SU-DHL-6 (cell line): ENCODE measurements around the gene POLE.

Source experiments
- H2AFZ ChIP-seq: fragments of 200-600 bp; sonication (generic); 2 replicates; pipeline ENCODE4 v1.6.1; 2014; ENCODE audit warnings: low read depth, mild to moderate bottlenecking, moderate library complexity, mixed read lengths, antibody characterized with exemption, low read length; ENCODE audit not compliant: severe bottlenecking
- H3F3A ChIP-seq: fragments of 200-600 bp; shearing (Covaris generic); 2 replicates; pipeline ENCODE4 v1.6.0; 2016; ENCODE audit warnings: antibody characterized with exemption, mild to moderate bottlenecking; ENCODE audit not compliant: insufficient read depth
- H3K27ac ChIP-seq: fragments of 200-600 bp; sonication (generic); 2 replicates; pipeline ENCODE4 v1.5.1; 2016; ENCODE audit warnings: low read depth, mild to moderate bottlenecking, low read length, moderate library complexity, mixed read lengths
- H3K27me3 ChIP-seq: fragments of 200-600 bp; sonication (generic), shearing (Covaris generic); 2 replicates; pipeline ENCODE4 v1.6.0; 2014; ENCODE audit warnings: mild to moderate bottlenecking, low read length
- H3K36me3 ChIP-seq: fragments of 200-600 bp; sonication (generic); 2 replicates; pipeline ENCODE4 v1.6.1; 2014; ENCODE audit warnings: mild to moderate bottlenecking, low read length, mixed read lengths
- H3K4me2 ChIP-seq: fragments of 300-600, 200-600 bp; shearing (Covaris generic), sonication (generic); 2 replicates; pipeline ENCODE4 v1.6.0; 2014; ENCODE audit warnings: low read length, low read depth, mild to moderate bottlenecking; ENCODE audit not compliant: poor library complexity, severe bottlenecking
- H3K4me3 ChIP-seq: fragments of 200-600 bp; sonication (generic); 2 replicates; pipeline ENCODE4 v1.5.1; 2014; ENCODE audit warnings: antibody characterized with exemption, low read length, mild to moderate bottlenecking, mixed read lengths; ENCODE audit not compliant: insufficient read depth, poor library complexity, severe bottlenecking
- H3K79me2 ChIP-seq: fragments of 200-600 bp; sonication (generic); 2 replicates; pipeline ENCODE4 v1.6.1; 2014; ENCODE audit warnings: mild to moderate bottlenecking, low read length, moderate library complexity; ENCODE audit not compliant: insufficient read depth
- H3K9ac ChIP-seq: fragments of 200-600 bp; sonication (generic); 2 replicates; pipeline ENCODE4 v1.7.0; 2014; ENCODE audit warnings: mild to moderate bottlenecking, low read length
- H3K9me2 ChIP-seq: fragments of 200-600 bp; sonication (generic); replicated peaks from 2 replicates; pipeline ENCODE4 v1.6.1; 2014; ENCODE audit warnings: low read length; ENCODE audit not compliant: insufficient read depth
- H3K9me3 ChIP-seq: fragments of 200-600 bp; sonication (generic); 2 replicates; pipeline ENCODE4 v1.6.1; 2014; ENCODE audit warnings: low read length, mixed read lengths; ENCODE audit not compliant: insufficient read depth
- H4K20me1 ChIP-seq: fragments of 200-600 bp; sonication (generic); 2 replicates; pipeline ENCODE4 v1.6.1; 2014; ENCODE audit warnings: low read depth, mild to moderate bottlenecking, antibody characterized with exemption, low read length, moderate library complexity, mixed read lengths
- CTCF ChIP-seq: fragments of 200-600 bp; sonication (generic); IDR thresholded peaks from one replicate; pipeline ENCODE4 v1.5.1; 2017; ENCODE audit warnings: antibody characterized with exemption, mild to moderate bottlenecking, low read length, moderate library complexity; ENCODE audit not compliant: insufficient read depth, poor library complexity, severe bottlenecking
- EZH2phosphoT487 ChIP-seq: fragments of 200-600 bp; sonication (generic), shearing (Covaris generic); conservative IDR thresholded peaks from 2 replicates; pipeline ENCODE4 v1.6.1; 2018; ENCODE audit warnings: mild to moderate bottlenecking, antibody characterized with exemption, low read length, moderate library complexity, mixed read lengths

Gene POLE

GRCh38 chr12:132710405-132711079, 23.4 kb upstream of the POLE start, which contains the start of gene PGAM5:
PGAM5 (plus strand) TSS chr12:132710842; CDS start chr12:132710877, 35 bp downstream.
- peaks cover 54% of the 10 kb centered on the region for H3K79me2 ChIP-seq
- H3K36me3 ChIP-seq = no peaks in the 10 kb centered on the region
- peaks cover 23% of the 10 kb centered on the region for H3F3A ChIP-seq
- peak within 1 kb of the TSS; percentile 75 for H2AFZ ChIP-seq
- H3K4me3 ChIP-seq = peak within 1 kb of the TSS; percentile 97
- no peaks in the 10 kb centered on the region for H4K20me1 ChIP-seq
- no peaks in the 10 kb centered on the region for H3K9me3 ChIP-seq
- H3K4me2 ChIP-seq = peak within 1 kb of the TSS; percentile 94
- H3K27ac ChIP-seq = peak within 1 kb of the TSS; percentile 77
- peak within 1 kb of the TSS; percentile 88 for H3K9ac ChIP-seq
- TF ChIP-seq EZH2phosphoT487 (no peak), CTCF (no peak)
- no peaks in the 10 kb centered on the region for H3K9me2 ChIP-seq
- no peaks in the 10 kb centered on the region for H3K27me3 ChIP-seq

- no peaks in the 10 kb centered on the region for H3K9me3 ChIP-seq
- no peaks in the 10 kb centered on the region for H4K20me1 ChIP-seq
- peaks cover 23% of the 10 kb centered on the region for H3F3A ChIP-seq
- peak overlapping the region; percentile 75 for H2AFZ ChIP-seq
- H3K4me3 ChIP-seq = peak overlapping the region; percentile 97
- peaks cover 53% of the 10 kb centered on the region for H3K79me2 ChIP-seq
- H3K27ac ChIP-seq = peak overlapping the region; percentile 77
- H3K36me3 ChIP-seq = no peaks in the 10 kb centered on the region
- no peaks in the 10 kb centered on the region for H3K9me2 ChIP-seq
- TF ChIP-seq EZH2phosphoT487 (no peak), CTCF (no peak)
- peak overlapping the region; percentile 88 for H3K9ac ChIP-seq
- H3K27me3 ChIP-seq = no peaks in the 10 kb centered on the region
- H3K4me2 ChIP-seq = peak overlapping the region; percentile 91
These were observed 22.9 kb upstream of the POLE start for GRCh38 chr12:132710043-132710404.

GRCh38 chr12:132708150-132708549, 21.0 kb upstream of the POLE start:
- H2AFZ ChIP-seq = no peak overlapping the region
- no peaks in the 10 kb centered on the region for H3K36me3 ChIP-seq
- H4K20me1 ChIP-seq = no peaks in the 10 kb centered on the region
- no peaks in the 10 kb centered on the region for H3K9me2 ChIP-seq
- no peak overlapping the region for H3K27ac ChIP-seq
- H3K4me2 ChIP-seq = no peak overlapping the region
- H3K27me3 ChIP-seq = no peaks in the 10 kb centered on the region
- H3K4me3 ChIP-seq = no peak overlapping the region
- peaks cover 34% of the 10 kb centered on the region for H3K79me2 ChIP-seq
- peaks cover 23% of the 10 kb centered on the region for H3F3A ChIP-seq
- H3K9ac ChIP-seq = no peak overlapping the region
- H3K9me3 ChIP-seq = no peaks in the 10 kb centered on the region
- no peak for TF ChIP-seq EZH2phosphoT487
- no peak for TF ChIP-seq CTCF
